ENCODE measurements around the gene POLR1G. TPM values are rescaled to one million over a fixed set of nuclear protein-coding genes. Genes with fewer than 3 reads are reported as not detected.

POLR1G gene
- total and polyA plus RNA-seq, 9 of the 15 experiments (the other 6 are each of a cell fraction or from before 2014, with no cell fraction given), result 3.0 to 50.1 (median 27.4) TPM

- TF ChIP-seq, protein P1, sequence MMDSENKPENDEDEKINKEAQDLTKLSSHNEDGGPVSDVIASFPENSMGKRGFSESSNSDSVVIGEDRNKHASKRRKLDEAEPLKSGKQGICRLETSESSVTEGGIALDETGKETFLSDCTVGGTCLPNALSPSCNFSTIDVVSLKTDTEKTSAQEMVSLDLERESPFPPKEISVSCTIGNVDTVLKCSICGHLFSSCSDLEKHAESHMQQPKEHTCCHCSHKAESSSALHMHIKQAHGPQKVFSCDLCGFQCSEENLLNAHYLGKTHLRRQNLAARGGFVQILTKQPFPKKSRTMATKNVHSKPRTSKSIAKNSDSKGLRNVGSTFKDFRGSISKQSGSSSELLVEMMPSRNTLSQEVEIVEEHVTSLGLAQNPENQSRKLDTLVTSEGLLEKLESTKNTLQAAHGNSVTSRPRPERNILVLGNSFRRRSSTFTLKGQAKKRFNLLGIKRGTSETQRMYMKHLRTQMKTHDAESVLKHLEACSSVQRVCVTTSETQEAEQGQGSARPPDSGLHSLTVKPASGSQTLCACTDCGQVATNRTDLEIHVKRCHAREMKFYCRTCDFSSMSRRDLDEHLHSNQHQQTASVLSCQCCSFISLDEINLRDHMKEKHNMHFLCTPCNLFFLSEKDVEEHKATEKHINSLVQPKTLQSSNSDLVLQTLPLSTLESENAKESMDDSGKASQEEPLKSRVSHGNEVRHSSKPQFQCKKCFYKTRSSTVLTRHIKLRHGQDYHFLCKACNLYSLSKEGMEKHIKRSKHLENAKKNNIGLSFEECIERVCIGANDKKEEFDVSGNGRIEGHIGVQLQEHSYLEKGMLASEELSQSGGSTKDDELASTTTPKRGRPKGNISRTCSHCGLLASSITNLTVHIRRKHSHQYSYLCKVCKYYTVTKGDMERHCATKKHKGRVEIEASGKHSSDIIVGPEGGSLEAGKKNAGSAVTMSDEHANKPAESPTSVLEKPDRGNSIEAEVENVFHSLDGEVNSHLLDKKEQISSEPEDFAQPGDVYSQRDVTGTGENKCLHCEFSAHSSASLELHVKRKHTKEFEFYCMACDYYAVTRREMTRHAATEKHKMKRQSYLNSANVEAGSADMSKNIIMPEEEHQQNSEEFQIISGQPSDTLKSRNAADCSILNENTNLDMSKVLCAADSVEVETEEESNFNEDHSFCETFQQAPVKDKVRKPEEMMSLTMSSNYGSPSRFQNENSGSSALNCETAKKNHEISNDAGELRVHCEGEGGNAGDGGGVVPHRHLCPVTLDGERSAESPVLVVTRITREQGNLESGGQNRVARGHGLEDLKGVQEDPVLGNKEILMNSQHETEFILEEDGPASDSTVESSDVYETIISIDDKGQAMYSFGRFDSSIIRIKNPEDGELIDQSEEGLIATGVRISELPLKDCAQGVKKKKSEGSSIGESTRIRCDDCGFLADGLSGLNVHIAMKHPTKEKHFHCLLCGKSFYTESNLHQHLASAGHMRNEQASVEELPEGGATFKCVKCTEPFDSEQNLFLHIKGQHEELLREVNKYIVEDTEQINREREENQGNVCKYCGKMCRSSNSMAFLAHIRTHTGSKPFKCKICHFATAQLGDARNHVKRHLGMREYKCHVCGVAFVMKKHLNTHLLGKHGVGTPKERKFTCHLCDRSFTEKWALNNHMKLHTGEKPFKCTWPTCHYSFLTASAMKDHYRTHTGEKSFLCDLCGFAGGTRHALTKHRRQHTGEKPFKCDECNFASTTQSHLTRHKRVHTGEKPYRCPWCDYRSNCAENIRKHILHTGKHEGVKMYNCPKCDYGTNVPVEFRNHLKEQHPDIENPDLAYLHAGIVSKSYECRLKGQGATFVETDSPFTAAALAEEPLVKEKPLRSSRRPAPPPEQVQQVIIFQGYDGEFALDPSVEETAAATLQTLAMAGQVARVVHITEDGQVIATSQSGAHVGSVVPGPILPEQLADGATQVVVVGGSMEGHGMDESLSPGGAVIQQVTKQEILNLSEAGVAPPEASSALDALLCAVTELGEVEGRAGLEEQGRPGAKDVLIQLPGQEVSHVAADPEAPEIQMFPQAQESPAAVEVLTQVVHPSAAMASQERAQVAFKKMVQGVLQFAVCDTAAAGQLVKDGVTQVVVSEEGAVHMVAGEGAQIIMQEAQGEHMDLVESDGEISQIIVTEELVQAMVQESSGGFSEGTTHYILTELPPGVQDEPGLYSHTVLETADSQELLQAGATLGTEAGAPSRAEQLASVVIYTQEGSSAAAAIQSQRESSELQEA (IDR thresholded peaks at IDR 0.05; ENCODE audit: low read depth), result no peak
- TF ChIP-seq, protein P2, sequence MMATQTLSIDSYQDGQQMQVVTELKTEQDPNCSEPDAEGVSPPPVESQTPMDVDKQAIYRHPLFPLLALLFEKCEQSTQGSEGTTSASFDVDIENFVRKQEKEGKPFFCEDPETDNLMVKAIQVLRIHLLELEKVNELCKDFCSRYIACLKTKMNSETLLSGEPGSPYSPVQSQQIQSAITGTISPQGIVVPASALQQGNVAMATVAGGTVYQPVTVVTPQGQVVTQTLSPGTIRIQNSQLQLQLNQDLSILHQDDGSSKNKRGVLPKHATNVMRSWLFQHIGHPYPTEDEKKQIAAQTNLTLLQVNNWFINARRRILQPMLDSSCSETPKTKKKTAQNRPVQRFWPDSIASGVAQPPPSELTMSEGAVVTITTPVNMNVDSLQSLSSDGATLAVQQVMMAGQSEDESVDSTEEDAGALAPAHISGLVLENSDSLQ (IDR thresholded peaks at IDR 0.05), result peak; percentile 100
- TF ChIP-seq, protein P3, sequence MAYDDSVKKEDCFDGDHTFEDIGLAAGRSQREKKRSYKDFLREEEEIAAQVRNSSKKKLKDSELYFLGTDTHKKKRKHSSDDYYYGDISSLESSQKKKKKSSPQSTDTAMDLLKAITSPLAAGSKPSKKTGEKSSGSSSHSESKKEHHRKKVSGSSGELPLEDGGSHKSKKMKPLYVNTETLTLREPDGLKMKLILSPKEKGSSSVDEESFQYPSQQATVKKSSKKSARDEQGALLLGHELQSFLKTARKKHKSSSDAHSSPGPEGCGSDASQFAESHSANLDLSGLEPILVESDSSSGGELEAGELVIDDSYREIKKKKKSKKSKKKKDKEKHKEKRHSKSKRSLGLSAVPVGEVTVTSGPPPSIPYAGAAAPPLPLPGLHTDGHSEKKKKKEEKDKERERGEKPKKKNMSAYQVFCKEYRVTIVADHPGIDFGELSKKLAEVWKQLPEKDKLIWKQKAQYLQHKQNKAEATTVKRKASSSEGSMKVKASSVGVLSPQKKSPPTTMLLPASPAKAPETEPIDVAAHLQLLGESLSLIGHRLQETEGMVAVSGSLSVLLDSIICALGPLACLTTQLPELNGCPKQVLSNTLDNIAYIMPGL (CRISPR knock-in tag; IDR thresholded peaks at IDR 0.05), result no peak
- TF ChIP-seq DLX4 (CRISPR knock-in tag; IDR thresholded peaks at IDR 0.05), result no peak
- TF ChIP-seq DMBX1 (CRISPR knock-in tag; IDR thresholded peaks at IDR 0.05; ENCODE audit: borderline replicate concordance), result 0 out of 2 replicates have a peak, but pooled peaks have one; percentile 26
- no peak for TF ChIP-seq MEF2A (IDR thresholded peaks at IDR 0.05; ENCODE audit: control insufficient read depth, low read depth, low read length)
- no peak for TF ChIP-seq RBM34 (IDR thresholded peaks at IDR 0.05; ENCODE audit: borderline replicate concordance, insufficient read depth, low read length)
- no peak for TF ChIP-seq E2F6 (IDR thresholded peaks at IDR 0.05; ENCODE audit: borderline replicate concordance in 1 of 2, extremely low read depth in 1 of 2, insufficient read depth in 1 of 2, insufficient read length in 1 of 2, low read depth in 1 of 2, low read length in 1 of 2, poor library complexity in 1 of 2, severe bottlenecking in 1 of 2)
Measured at GRCh38 chr19:45370410-45371204, 35.8 kb upstream of the POLR1G start, which contains the start of gene ERCC2 (continued).

Data from K562 (cell line).